OCI-LY7 (cell line): ENCODE measurements around the gene COL4A4. TPM values are rescaled to one million over a fixed set of nuclear protein-coding genes. Genes with fewer than 3 reads are reported as not detected.

Experiments
- BruUV-seq: library from RNA; stranded (reverse); fragments of 400-500 nt; replicated peaks from 2 replicates; lab custom pipeline; 2021; lab: Mats Ljungman, UMichigan
- CTCF ChIA-PET: fragments of 300-600 bp; sonication (Branson Sonifier 250); formaldehyde crosslinking; loops from one replicate; lab custom pipeline; 2022; ENCODE audit warnings: antibody characterized with exemption; ENCODE audit not compliant: unreplicated experiment; lab: Charles Lee
- POLR2A ChIA-PET: fragments of 300-600 bp; sonication (Branson Sonifier 250); formaldehyde crosslinking; loops from one replicate; lab custom pipeline; 2022; ENCODE audit warnings: antibody characterized with exemption; lab: Charles Lee
- DNase-seq: peaks from one replicate; pipeline ENCODE4 v3.0.0-alpha.2; 2015; ENCODE audit warnings: low spot score
- H2AFZ ChIP-seq: fragments of 200-600 bp; sonication (generic), shearing (Covaris generic); 2 replicates; pipeline ENCODE4 v1.6.1; 2014; ENCODE audit warnings: mild to moderate bottlenecking, antibody characterized with exemption, low read length, moderate library complexity
- H3K27ac ChIP-seq: fragments of 200-600 bp; sonication (generic); 2 replicates; pipeline ENCODE4 v1.5.1; 2014; ENCODE audit warnings: mixed run types, low read depth, mild to moderate bottlenecking, moderate library complexity, low read length, inconsistent platforms; ENCODE audit not compliant: poor library complexity, severe bottlenecking
- H3K36me3 ChIP-seq: fragments of 200-600 bp; sonication (generic); 2 replicates; pipeline ENCODE4 v1.6.1; 2014; ENCODE audit warnings: mild to moderate bottlenecking, antibody characterized with exemption, low read length, moderate library complexity, mixed read lengths; ENCODE audit not compliant: insufficient read depth
- H3K4me1 ChIP-seq: fragments of 200-600 bp; sonication (generic); 2 replicates; pipeline ENCODE4 v1.5.1; 2014; ENCODE audit warnings: mild to moderate bottlenecking, low read length; ENCODE audit not compliant: insufficient read depth, poor library complexity, severe bottlenecking
- H3K4me2 ChIP-seq: fragments of 200-600 bp; sonication (generic); 2 replicates; pipeline ENCODE4 v1.6.1; 2014; ENCODE audit warnings: mild to moderate bottlenecking, low read length
- H3K4me3 ChIP-seq: fragments of 200-600 bp; sonication (generic); 2 replicates; pipeline ENCODE4 v1.5.1; 2014; ENCODE audit warnings: mild to moderate bottlenecking, low read depth, low read length; ENCODE audit not compliant: poor library complexity, severe bottlenecking
- H3K79me2 ChIP-seq: fragments of 200-600 bp; sonication (generic); 2 replicates; pipeline ENCODE4 v1.6.1; 2016; ENCODE audit warnings: low read depth, mild to moderate bottlenecking, low read length, moderate library complexity, mixed read lengths; ENCODE audit not compliant: insufficient read depth
- H3K9me2 ChIP-seq: fragments of 200-600 bp; sonication (generic); 2 replicates; pipeline ENCODE4 v1.6.1; 2016; ENCODE audit warnings: mild to moderate bottlenecking, low read length, mixed read lengths; ENCODE audit not compliant: insufficient read depth
- H3K9me3 ChIP-seq: fragments of 200-600 bp; sonication (generic); 2 replicates; pipeline ENCODE4 v1.6.1; 2014; ENCODE audit warnings: mild to moderate bottlenecking, mixed run types, low read length, mixed read lengths
- H4K20me1 ChIP-seq: fragments of 200-600 bp; sonication (generic); 2 replicates; pipeline ENCODE4 v1.6.1; 2014; ENCODE audit warnings: mild to moderate bottlenecking, antibody characterized with exemption, low read length, moderate library complexity, mixed read lengths; ENCODE audit not compliant: insufficient read depth
- CTCF ChIP-seq: fragments of 200-600 bp; sonication (generic); conservative IDR thresholded peaks from 2 replicates; pipeline ENCODE4 v1.5.1; 2014; ENCODE audit warnings: mild to moderate bottlenecking, antibody characterized with exemption, low read length, moderate library complexity, mixed read lengths
- EZH2phosphoT487 ChIP-seq: fragments of 200-600 bp; sonication (generic); IDR thresholded peaks from 2 replicates; pipeline ENCODE4 v1.6.1; 2018; ENCODE audit warnings: low read depth, borderline replicate concordance, mild to moderate bottlenecking, mixed run types, antibody characterized with exemption, low read length, moderate library complexity, mixed read lengths
- intact Hi-C: fragments of 100-400 bp; cut with micrococcal nuclease; formaldehyde crosslinking; loops from one replicate; pipeline ENCODE4 v1.10.0; 2022; ENCODE audit not compliant: unreplicated experiment
- total RNA-seq, 2 experiments: library from RNA; depleted of rRNA in 1 of 2; stranded (reverse); fragments of >200 nt in 1 of 2; shearing (Covaris generic) in 1 of 2; gene quantifications; 2 replicates each; pipeline ENCODE4 v1.2.3, GENCODE V29; 2014 to 2022

The COL4A4 gene
- total RNA-seq, 2 experiments from 2014 or later = 0.16 to 7.0 TPM

- H3K36me3 ChIP-seq = peaks cover under 1% of the 10 kb centered on the region; the same call in 1 of the 2 replicates
- no peaks in the 10 kb centered on the region for H4K20me1 ChIP-seq
- no TSS peak for BruUV-seq
- peaks cover 54% of the 10 kb centered on the region for H3K4me1 ChIP-seq
- no peaks in the 10 kb centered on the region for H3K9me2 ChIP-seq
- ChIA-PET CTCF (interaction anchor here (1.3 kb wide), 1 partner anchor 183 kb away, joined by 4 read pairs; no protein-coding TSS in a partner anchor), POLR2A (interaction anchor here (0.6 to 5.3 kb wide), 6 partner anchors 70 to 185 kb away, joined by 3 to 56 read pairs (median 6); partner anchors contain the start of gene IRS1)
- H3K79me2 ChIP-seq = peaks cover 9% of the 10 kb centered on the region; the same call in 1 of the 2 replicates
- no peaks in the 10 kb centered on the region for H3K9me3 ChIP-seq
- H2AFZ ChIP-seq = no peak overlapping the region
- DNase-seq = no peak
- TF ChIP-seq CTCF (peak; percentile 21; the same call in 1 of the 2 replicates), EZH2phosphoT487 (no peak)
- intact Hi-C loops = loop anchor here (1.0 to 5.0 kb wide), 5 partner anchors 149 to 1318 kb away; partner anchors contain the start of gene RHBDD1
- no peak overlapping the region for H3K4me3 ChIP-seq
- H3K27ac ChIP-seq = no peak overlapping the region
- H3K4me2 ChIP-seq = peak overlapping the region; percentile 66; the same call in 1 of the 2 replicates
Measured at GRCh38 chr2:226985583-226985946, 178.4 kb downstream of the COL4A4 start.

- peak overlapping the region; percentile 89 for H3K27ac ChIP-seq
- H3K4me2 ChIP-seq = peak overlapping the region; percentile 66
- POLR2A ChIA-PET = interaction anchor here (0.6 to 5.3 kb wide), 11 partner anchors 15 to 335 kb away, joined by 3 to 56 read pairs (median 6); partner anchors contain the start of genes IRS1 and RHBDD1
- intact Hi-C loops = loop anchor here (1.0 to 5.0 kb wide), 6 partner anchors 79 to 1318 kb away; partner anchors contain the start of gene RHBDD1
- H3K36me3 ChIP-seq = no peaks in the 10 kb centered on the region; the same call in 1 of the 2 replicates
- DNase-seq = peak; percentile 83
- H3K4me3 ChIP-seq = peak overlapping the region; percentile 33
- no peaks in the 10 kb centered on the region for H4K20me1 ChIP-seq
- peaks cover 9% of the 10 kb centered on the region; the same call in 1 of the 2 replicates for H3K79me2 ChIP-seq
- TF ChIP-seq CTCF (peak; percentile 95), EZH2phosphoT487 (no peak)
- H3K9me3 ChIP-seq = no peaks in the 10 kb centered on the region
- peak overlapping the region; percentile 35; the same call in 1 of the 2 replicates for H2AFZ ChIP-seq
- H3K9me2 ChIP-seq = no peaks in the 10 kb centered on the region
- H3K4me1 ChIP-seq = peaks cover 60% of the 10 kb centered on the region
- no TSS peak for BruUV-seq
- CTCF ChIA-PET = interaction anchor here (0.6 to 1.3 kb wide), 2 partner anchors 183 to 1184 kb away, joined by 3 to 4 read pairs; no protein-coding TSS in a partner anchor
Measured at GRCh38 chr2:226984750-226985582, 179.0 kb downstream of the COL4A4 start.
